HAP-1 (cell line): Measurements from ENCODE around the gene ADPGK.
A peak's percentile ranks its signal among the peaks of the same experiment; 100 is the strongest.
"Not testable (repeated sequence)": the region's sequence is repeated elsewhere in the genome, so short reads cannot be mapped to it uniquely, and the experiment has no call there.

ENCODE experiments used
- DNase-seq, 2 experiments: peaks; one replicate each; pipeline ENCODE4 v3.0.0-alpha.2; 2016 to 2020; ENCODE audit warnings: low spot score in 2 of 2
- H3K27me3 ChIP-seq: fragments of 250-450 bp; sonication (Bioruptor Pico); 2 replicates; pipeline ENCODE4 v1.5.1; 2020; ENCODE audit warnings: low read depth, mild to moderate bottlenecking, moderate library complexity
- H3K36me3 ChIP-seq: fragments of 250-450 bp; sonication (Bioruptor Pico); replicated peaks from 2 replicates; pipeline ENCODE4 v1.5.1; 2020; ENCODE audit warnings: mild to moderate bottlenecking
- H3K4me1 ChIP-seq: fragments of 250-450 bp; sonication (Bioruptor Pico); 2 replicates; pipeline ENCODE4 v1.5.1; 2020; ENCODE audit warnings: mild to moderate bottlenecking
- H3K4me3 ChIP-seq: fragments of 250-450 bp; sonication (Bioruptor Pico); 2 replicates; pipeline ENCODE4 v1.5.1; 2020; ENCODE audit warnings: mild to moderate bottlenecking, moderate library complexity
- H3K9me3 ChIP-seq: fragments of 250-450 bp; sonication (Bioruptor Pico); 2 replicates; pipeline ENCODE4 v1.5.1; 2020; ENCODE audit warnings: mild to moderate bottlenecking, moderate library complexity
- in situ Hi-C: fragments of 300-500 bp; cut with MboI; formaldehyde crosslinking; loops from 3 replicates; pipeline ENCODE4 v1.14.3; 2020; ENCODE audit warnings: low sequenced_read_pairs, inconsistent platforms, mixed read lengths

The ADPGK gene

GRCh38 chr15:72783640-72784455 is at the start of gene ADPGK:
Gene ADPGK (minus strand): TSS chr15:72783758. CDS start chr15:72783691, 67 bp downstream.
- H3K4me3 ChIP-seq, result peak within 1 kb of the TSS; percentile 90
- peaks cover 17% of the 10 kb centered on the region for H3K4me1 ChIP-seq
- H3K36me3 ChIP-seq, result peaks cover 23% of the 10 kb centered on the region
- H3K9me3 ChIP-seq, result no peaks in the 10 kb centered on the region
- H3K27me3 ChIP-seq, result peaks cover 1% of the 10 kb centered on the region; the same call in 1 of the 2 replicates
- peak; percentile 91 to 96 for DNase-seq
- in situ Hi-C loops, result loop anchor here (25.0 kb wide), 1 partner anchor 1328 kb away; no protein-coding TSS in a partner anchor

DNA sequence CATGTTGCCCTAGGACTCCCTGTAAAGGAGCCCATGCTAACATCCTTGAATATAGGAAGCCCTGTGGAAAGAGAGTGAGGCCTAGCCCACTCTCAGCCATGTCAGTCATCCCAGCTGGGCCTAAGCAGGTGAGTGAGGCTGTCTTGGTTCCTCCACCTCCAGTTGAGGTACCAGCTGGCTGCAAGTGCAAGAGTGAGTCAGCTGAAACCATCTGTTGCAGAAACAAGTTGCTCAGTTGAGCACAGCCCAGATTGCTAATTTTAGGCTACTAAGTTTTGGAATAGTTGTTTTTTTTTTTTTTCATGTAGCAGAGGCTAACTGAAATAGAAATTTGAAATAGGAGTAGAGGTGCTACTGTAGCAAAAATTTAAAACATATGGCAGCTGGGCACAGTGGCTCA is 43.7 kb upstream of the ADPGK start:
- in situ Hi-C loops, result no loop called here
- peaks cover 18% of the 10 kb centered on the region for H3K27me3 ChIP-seq

GRCh38 chr15:72826611-72827010 is 43.1 kb upstream of the ADPGK start:
- Histone ChIP-seq H3K9me3 (no peaks in the 10 kb centered on the region), H3K27me3 (peaks cover 16% of the 10 kb centered on the region; the same call in 1 of the 2 replicates), H3K4me3 (no peak overlapping the region), H3K4me1 (no peaks in the 10 kb centered on the region), H3K36me3 (no peaks in the 10 kb centered on the region)
- no peak for DNase-seq
- in situ Hi-C loops, result no loop called here

More for the DNA sequence above, 43.7 kb upstream of the ADPGK start:
- no peaks in the 10 kb centered on the region for H3K4me1 ChIP-seq
- H3K4me3 ChIP-seq, result no peak overlapping the region
- no peaks in the 10 kb centered on the region for H3K36me3 ChIP-seq
- no peaks in the 10 kb centered on the region for H3K9me3 ChIP-seq
- no peak for DNase-seq

GRCh38 chr15:72825829-72826228 is 42.3 kb upstream of the ADPGK start:
- Histone ChIP-seq H3K36me3 (no peaks in the 10 kb centered on the region), H3K4me3 (no peak overlapping the region), H3K27me3 (peaks cover 12% of the 10 kb centered on the region; the same call in 1 of the 2 replicates), H3K4me1 (no peaks in the 10 kb centered on the region), H3K9me3 (no peaks in the 10 kb centered on the region)
- in situ Hi-C loops, result no loop called here
- DNase-seq, result no peak

GRCh38 chr15:72824781-72825180 is 41.2 kb upstream of the ADPGK start:
- Histone ChIP-seq H3K4me3 (no peak overlapping the region), H3K36me3 (no peaks in the 10 kb centered on the region), H3K4me1 (no peaks in the 10 kb centered on the region), H3K27me3 (peaks cover 7% of the 10 kb centered on the region; the same call in 1 of the 2 replicates), H3K9me3 (no peaks in the 10 kb centered on the region)
- DNase-seq, result no peak
- in situ Hi-C loops, result no loop called here

DNA sequence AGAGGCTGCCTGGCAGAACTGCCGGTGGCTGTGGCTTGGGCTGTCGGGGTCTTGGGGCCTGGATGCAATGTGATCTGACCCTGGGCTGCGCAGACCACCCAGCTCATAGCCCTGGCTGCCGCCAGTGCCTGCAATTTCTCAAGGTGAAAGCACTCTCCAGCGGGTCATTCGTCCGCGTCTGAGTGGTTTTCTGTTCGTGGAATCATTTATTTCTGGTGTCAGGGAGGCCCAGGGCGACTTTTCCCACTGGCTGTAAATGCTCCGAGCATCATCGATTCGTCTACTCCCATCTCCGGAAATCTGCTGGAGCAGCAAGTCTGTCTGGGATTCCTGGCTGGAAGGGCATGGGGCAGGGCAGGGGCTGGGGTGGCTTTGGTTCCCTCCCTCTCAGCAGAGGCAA is 40.6 kb upstream of the ADPGK start:
- no peaks in the 10 kb centered on the region for H3K9me3 ChIP-seq
- H3K36me3 ChIP-seq, result no peaks in the 10 kb centered on the region
- peaks cover 13% of the 10 kb centered on the region; the same call in 1 of the 2 replicates for H3K27me3 ChIP-seq
- no peak for DNase-seq
- H3K4me1 ChIP-seq, result no peaks in the 10 kb centered on the region
- H3K4me3 ChIP-seq, result no peak overlapping the region
- in situ Hi-C loops, result no loop called here

DNA sequence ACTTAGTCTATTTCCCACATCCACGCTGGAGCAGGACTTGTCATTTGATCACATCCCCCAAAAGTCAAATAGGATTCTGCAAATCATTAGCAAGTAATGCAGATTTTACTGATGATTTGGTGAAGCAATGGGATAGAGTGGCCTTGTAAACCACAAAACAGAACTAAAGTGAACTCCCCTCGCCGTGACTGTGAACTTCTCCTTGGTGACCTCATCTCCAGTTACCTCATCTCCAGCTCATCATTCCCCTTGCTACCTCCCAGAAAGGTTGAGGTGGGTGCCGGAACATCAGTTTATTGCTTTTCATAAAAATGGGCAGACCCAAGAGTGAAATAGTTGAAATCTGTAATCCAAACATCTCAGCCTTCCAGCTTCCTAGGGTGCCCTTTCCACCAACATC is 36.7 kb upstream of the ADPGK start:
- Histone ChIP-seq H3K4me1 (no peaks in the 10 kb centered on the region), H3K9me3 (no peaks in the 10 kb centered on the region), H3K27me3 (peaks cover 20% of the 10 kb centered on the region; the same call in 1 of the 2 replicates), H3K4me3 (no peak overlapping the region), H3K36me3 (no peaks in the 10 kb centered on the region)
- in situ Hi-C loops, result no loop called here
- no peak for DNase-seq

DNA sequence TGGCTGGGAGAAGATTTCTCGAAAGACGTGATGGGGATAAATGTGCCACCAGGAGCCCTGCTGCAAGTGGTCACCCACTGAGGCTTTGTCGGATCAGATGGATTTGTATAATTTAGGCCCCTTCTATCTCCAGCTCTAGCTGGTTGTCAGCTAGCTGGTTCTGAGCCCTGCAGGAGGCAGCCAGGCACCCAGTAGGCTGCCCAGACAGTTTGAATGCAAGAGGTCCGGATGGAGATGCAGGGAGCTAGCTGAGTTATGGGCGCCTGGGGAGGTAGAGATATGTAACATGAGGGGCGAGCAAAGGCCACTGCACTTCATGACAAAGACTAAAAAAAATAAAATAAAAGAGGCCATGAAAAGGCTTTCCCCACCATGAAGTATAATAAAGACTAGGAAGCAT is 35.1 kb upstream of the ADPGK start:
- Histone ChIP-seq H3K27me3 (peaks cover 22% of the 10 kb centered on the region; the same call in 1 of the 2 replicates), H3K4me3 (no peak overlapping the region), H3K9me3 (no peaks in the 10 kb centered on the region), H3K4me1 (no peaks in the 10 kb centered on the region), H3K36me3 (no peaks in the 10 kb centered on the region)
- in situ Hi-C loops, result no loop called here
- DNase-seq, result no peak

DNA sequence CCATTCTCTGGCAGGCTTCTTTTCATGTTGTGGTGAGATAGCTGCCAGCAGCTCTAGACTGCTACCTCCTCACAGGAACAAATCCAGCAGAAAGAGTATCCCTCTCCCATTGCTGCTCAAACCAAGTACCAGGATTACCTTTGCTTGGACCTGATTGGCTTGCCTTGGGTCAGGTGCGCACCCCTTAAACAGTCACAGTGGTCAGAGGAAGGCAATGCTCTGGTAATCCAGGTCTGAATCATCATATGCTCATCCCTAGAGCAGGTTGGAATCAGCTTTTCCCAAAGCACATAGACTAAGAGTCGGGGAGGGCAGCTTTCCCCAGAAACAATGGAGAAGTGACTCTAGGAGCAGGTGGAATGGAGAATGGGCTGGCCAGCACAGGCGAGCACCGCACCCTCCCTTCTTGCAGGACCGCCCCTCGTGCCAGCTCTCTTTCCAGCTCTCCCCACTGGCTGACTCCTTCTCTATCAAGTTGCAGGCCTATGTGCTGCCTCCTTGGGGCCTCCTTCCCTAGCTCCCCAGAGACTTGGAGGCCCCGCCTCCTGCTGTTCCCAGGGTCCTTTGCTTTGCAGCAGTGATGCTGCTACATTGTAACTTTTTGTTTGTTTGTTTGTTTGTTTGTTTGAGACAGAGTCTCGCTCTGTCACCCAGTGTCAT is 29.9 kb upstream of the ADPGK start:
- in situ Hi-C loops, result no loop called here
- Histone ChIP-seq H3K4me1 (peaks cover 2% of the 10 kb centered on the region; the same call in 1 of the 2 replicates), H3K9me3 (0 out of 2 replicates have a peak, but pooled peaks cover under 1% of the 10 kb centered on the region), H3K36me3 (no peaks in the 10 kb centered on the region), H3K27me3 (peaks cover 7% of the 10 kb centered on the region), H3K4me3 (no peak overlapping the region)
- DNase-seq, result no peak

- in situ Hi-C loops, result no loop called here
- Histone ChIP-seq H3K4me3 (no peak overlapping the region), H3K9me3 (0 out of 2 replicates have a peak, but pooled peaks cover 5% of the 10 kb centered on the region), H3K27me3 (no peaks in the 10 kb centered on the region; the same call in none of the 2 replicates), H3K4me1 (peaks cover 2% of the 10 kb centered on the region; the same call in 1 of the 2 replicates), H3K36me3 (no peaks in the 10 kb centered on the region)
- no peak for DNase-seq
Measured at GRCh38 chr15:72809329-72809728, 25.8 kb upstream of the ADPGK start.

GRCh38 chr15:72807346-72807745 is 23.8 kb upstream of the ADPGK start:
- H3K36me3 ChIP-seq, DNase-seq, H3K4me1 ChIP-seq, H3K27me3 ChIP-seq, H3K4me3 ChIP-seq, H3K9me3 ChIP-seq, in situ Hi-C loops: not testable (repeated sequence)

- in situ Hi-C loops, result no loop called here
- H3K9me3 ChIP-seq, result no peaks in the 10 kb centered on the region
- H3K36me3 ChIP-seq, result no peaks in the 10 kb centered on the region
- DNase-seq, result no peak
- H3K4me3 ChIP-seq, result no peak overlapping the region
- H3K27me3 ChIP-seq, result peaks cover 3% of the 10 kb centered on the region; the same call in 1 of the 2 replicates
- no peaks in the 10 kb centered on the region for H3K4me1 ChIP-seq
Measured at GRCh38 chr15:72803006-72803405, 19.4 kb upstream of the ADPGK start.

DNA sequence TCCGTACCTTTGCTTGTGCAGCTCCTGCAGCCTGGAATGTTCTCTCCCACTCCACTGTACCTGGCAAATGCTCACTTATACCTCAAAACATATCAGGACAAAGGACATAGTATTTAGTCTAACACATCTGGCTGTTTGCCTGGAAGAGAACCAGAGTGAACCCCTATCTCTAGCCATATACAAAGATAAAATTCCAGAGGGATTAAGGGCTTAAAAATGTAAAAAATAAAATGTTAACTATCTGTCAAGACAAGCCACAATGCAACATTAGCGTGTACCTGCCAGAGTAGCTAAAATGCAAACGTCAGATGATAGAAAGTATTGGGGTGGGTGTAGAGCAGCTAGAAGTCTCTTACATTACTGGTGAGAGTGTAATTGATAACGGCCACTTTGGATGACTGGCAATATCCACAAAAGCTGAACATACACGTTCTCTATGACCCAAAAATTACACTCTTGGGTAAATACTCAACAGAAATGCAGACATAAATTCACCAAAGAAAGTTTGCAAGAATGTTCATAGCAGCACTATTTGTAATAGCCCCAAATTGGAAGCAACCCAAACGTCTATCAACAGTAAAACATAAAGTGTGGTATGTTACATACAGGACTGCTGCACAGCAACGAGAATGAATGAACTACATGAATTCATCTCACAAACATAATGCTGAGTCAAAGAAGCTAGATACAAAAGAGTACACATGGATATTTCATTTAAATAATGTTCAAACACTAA is 18.2 kb upstream of the ADPGK start:
- in situ Hi-C loops, result no loop called here

More for the DNA sequence above, 18.2 kb upstream of the ADPGK start:
- Histone ChIP-seq H3K4me3 (no peak overlapping the region), H3K4me1 (peaks cover 3% of the 10 kb centered on the region), H3K36me3 (no peaks in the 10 kb centered on the region), H3K9me3 (no peaks in the 10 kb centered on the region), H3K27me3 (peaks cover 3% of the 10 kb centered on the region; the same call in 1 of the 2 replicates)
- no peak for DNase-seq
